H1 (cell line): ENCODE results near the gene CYB561. TPM values are rescaled to one million over a fixed set of nuclear protein-coding genes. Genes with fewer than 3 reads are reported as not detected.

ENCODE experiments used
- CTCF ChIA-PET: fragments of 300-600 bp; sonication (Branson Sonifier 250); formaldehyde crosslinking; loops from one replicate; lab custom pipeline; 2021; ENCODE audit not compliant: partially characterized antibody; lab: Charles Lee
- POLR2A ChIA-PET: fragments of 300-600 bp; sonication (Branson Sonifier 250); formaldehyde crosslinking; loops from one replicate; lab custom pipeline; 2021; ENCODE audit warnings: inconsistent platforms; ENCODE audit not compliant: partially characterized antibody; lab: Charles Lee
- DNase-seq, 2 experiments: peaks; one replicate each; pipeline versions ENCODE4 v3.0.0 to v3.0.0-alpha.2; 2010 to 2022; ENCODE audit warnings: low spot score in 2 of 2, low read depth in 1 of 2, mixed read lengths in 1 of 2
- FAIRE-seq: peaks from 2 replicates; lab custom pipeline; 2011; peaks lifted over from hg19 to GRCh38; lab: Jason Lieb, UNC
- H2AFZ ChIP-seq: 2 replicates; pipeline ENCODE4 v1.8.1; 2012; ENCODE audit warnings: low read length, inconsistent platforms
- H2AK5ac ChIP-seq: 2 replicates; pipeline ENCODE4 v1.6.1; 2013; ENCODE audit warnings: low read depth, low read length
- H2BK120ac ChIP-seq: replicated peaks from 2 replicates; pipeline ENCODE3; 2013; ENCODE audit warnings: low read depth, low read length, inconsistent platforms
- H2BK12ac ChIP-seq: 2 replicates; pipeline ENCODE4 v1.6.1; 2013; ENCODE audit warnings: low read depth, low read length
- H2BK15ac ChIP-seq: 2 replicates; pipeline ENCODE4 v1.6.1; 2013; ENCODE audit warnings: low read length
- H2BK20ac ChIP-seq: 2 replicates; pipeline ENCODE4 v1.6.1; 2013; ENCODE audit warnings: low read length
- H2BK5ac ChIP-seq: 2 replicates; pipeline ENCODE4 v1.6.1; 2013; ENCODE audit warnings: low read depth, low read length
- H3K14ac ChIP-seq: 2 replicates; pipeline ENCODE4 v1.6.1; 2013; ENCODE audit warnings: inconsistent platforms; ENCODE audit not compliant: insufficient read length
- H3K18ac ChIP-seq: 2 replicates; pipeline ENCODE4 v1.6.1; 2013; ENCODE audit warnings: low read length; ENCODE audit errors: extremely low read depth
- H3K23ac ChIP-seq: 2 replicates; pipeline ENCODE4 v1.6.1; 2013; ENCODE audit warnings: inconsistent platforms; ENCODE audit not compliant: insufficient read length
- H3K23me2 ChIP-seq: 2 replicates; pipeline ENCODE4 v1.6.1; 2013; ENCODE audit warnings: low read depth, low read length
- H3K27ac ChIP-seq: 2 replicates; pipeline ENCODE4 v1.6.1; 2011; ENCODE audit warnings: low read depth, low read length, inconsistent platforms
- H3K27me3 ChIP-seq, 4 experiments: replicated peaks in 1 of 4; 1 replicate in 1 of 4; 2 replicates in 3 of 4; pipeline versions ENCODE4 v1.6.1 to v1.8.1; 2011 to 2013; ENCODE audit warnings: low read length in 3 of 4, mild to moderate bottlenecking in 3 of 4, inconsistent platforms in 2 of 4, mixed read lengths in 2 of 4, moderate library complexity in 1 of 4; ENCODE audit not compliant: control insufficient read depth in 3 of 4, insufficient read depth in 3 of 4; ENCODE audit errors: extremely low read depth in 1 of 4
- H3K36me3 ChIP-seq, 4 experiments: 2 replicates each; pipeline versions ENCODE4 v1.6.1 to v1.8.1; 2011 to 2013; ENCODE audit warnings: mild to moderate bottlenecking in 4 of 4, low read length in 3 of 4, moderate library complexity in 2 of 4, control low read depth in 1 of 4, inconsistent platforms in 1 of 4; ENCODE audit not compliant: insufficient read depth in 4 of 4, control insufficient read depth in 2 of 4
- H3K4ac ChIP-seq: replicated peaks from 2 replicates; pipeline ENCODE3; 2013; ENCODE audit warnings: low read length, low read depth, mixed read lengths, inconsistent platforms; ENCODE audit not compliant: insufficient read length
- H3K4me1 ChIP-seq, 4 experiments: replicated peaks in 1 of 4; 1 replicate in 1 of 4; 2 replicates in 3 of 4; pipeline versions ENCODE4 v1.6.1 to v1.8.1; 2011 to 2013; ENCODE audit warnings: low read length in 3 of 4, inconsistent platforms in 2 of 4, mixed read lengths in 1 of 4; ENCODE audit not compliant: insufficient read depth in 4 of 4, control insufficient read depth in 3 of 4
- H3K4me2 ChIP-seq, 2 experiments: 2 replicates each; pipeline versions ENCODE4 v1.6.1 to v1.8.1; 2011 to 2013; ENCODE audit warnings: low read depth in 2 of 2, low read length in 2 of 2, control low read depth in 1 of 2, inconsistent platforms in 1 of 2, mild to moderate bottlenecking in 1 of 2; ENCODE audit not compliant: insufficient read depth in 1 of 2
- H3K4me3 ChIP-seq, 4 experiments: fragments of 200-600, 300-600 bp in 1 of 4; sonication (generic), shearing (Covaris generic), sonication (Bioruptor Twin) in 1 of 4; 2 replicates each; pipeline versions ENCODE4 v1.5.1 to v1.8.1; 2011 to 2016; ENCODE audit warnings: low read length in 4 of 4, low read depth in 3 of 4, control low read depth in 2 of 4, inconsistent platforms in 2 of 4, mild to moderate bottlenecking in 2 of 4, mixed read lengths in 1 of 4, moderate library complexity in 1 of 4; ENCODE audit not compliant: insufficient read depth in 2 of 4; ENCODE audit errors: extremely low read depth in 1 of 4
- H3K56ac ChIP-seq: replicated peaks from 2 replicates; pipeline ENCODE3; 2013; ENCODE audit warnings: low read depth, mild to moderate bottlenecking, mixed read lengths, low read length, inconsistent platforms; ENCODE audit not compliant: insufficient read length
- H3K79me1 ChIP-seq: 2 replicates; pipeline ENCODE4 v1.6.1; 2013; ENCODE audit warnings: low read depth, low read length, control low read depth
- H3K79me2 ChIP-seq, 2 experiments: 2 replicates each; pipeline versions ENCODE4 v1.6.1 to v1.8.1; 2012 to 2013; ENCODE audit warnings: low read length in 2 of 2, mild to moderate bottlenecking in 2 of 2, inconsistent platforms in 1 of 2; ENCODE audit not compliant: insufficient read depth in 2 of 2, control insufficient read depth in 1 of 2
- H3K9ac ChIP-seq, 4 experiments: replicated peaks in 1 of 4; 1 replicate in 1 of 4; 2 replicates in 3 of 4; pipeline versions ENCODE4 v1.6.1 to v1.8.1; 2011 to 2013; ENCODE audit warnings: low read depth in 3 of 4, low read length in 3 of 4, control low read depth in 2 of 4, mild to moderate bottlenecking in 2 of 4, moderate library complexity in 2 of 4, inconsistent platforms in 1 of 4; ENCODE audit errors: extremely low read depth in 1 of 4
- H3K9me3 ChIP-seq, 2 experiments: 2 replicates each; pipeline versions ENCODE4 v1.6.1 to v1.8.1; 2012 to 2013; ENCODE audit warnings: mild to moderate bottlenecking in 2 of 2, moderate library complexity in 2 of 2, control low read depth in 1 of 2, inconsistent platforms in 1 of 2, low read depth in 1 of 2, low read length in 1 of 2, mixed read lengths in 1 of 2; ENCODE audit not compliant: insufficient read depth in 2 of 2
- H4K20me1 ChIP-seq, 2 experiments: replicated peaks in 1 of 2; 2 replicates each; pipeline versions ENCODE3 to v1.8.1; 2011 to 2013; ENCODE audit warnings: inconsistent platforms in 2 of 2, low read length in 2 of 2, mild to moderate bottlenecking in 1 of 2; ENCODE audit not compliant: insufficient read depth in 2 of 2, control insufficient read depth in 1 of 2
- H4K5ac ChIP-seq: 2 replicates; pipeline ENCODE4 v1.6.1; 2013; ENCODE audit warnings: low read length, low read depth, mixed read lengths, inconsistent platforms; ENCODE audit not compliant: insufficient read length
- H4K8ac ChIP-seq: 2 replicates; pipeline ENCODE4 v1.8.0; 2013; ENCODE audit warnings: mild to moderate bottlenecking, moderate library complexity, low read length, inconsistent platforms; ENCODE audit not compliant: insufficient read depth; ENCODE audit errors: extremely low read depth
- H4K91ac ChIP-seq: replicated peaks from 2 replicates; pipeline ENCODE3; 2013; ENCODE audit warnings: low read length, mixed read lengths, inconsistent platforms; ENCODE audit not compliant: insufficient read length
- BCL11A ChIP-seq, 2 experiments: IDR thresholded peaks; one replicate each; pipeline ENCODE4 v1.6.1; 2011; ENCODE audit warnings: low read depth in 2 of 2, low read length in 2 of 2, mild to moderate bottlenecking in 2 of 2
- CBX8 ChIP-seq: fragments of 300-800, 300-1000 bp; sonication (generic); IDR thresholded peaks from 2 replicates; pipeline ENCODE4 v1.7.1; 2016; ENCODE audit warnings: low read depth, low read length, borderline replicate concordance
- HDAC6 ChIP-seq: IDR thresholded peaks from one replicate; pipeline ENCODE4 v1.7.1; 2012; ENCODE audit warnings: low read depth, mild to moderate bottlenecking, inconsistent platforms, low read length, moderate library complexity
- KDM4A ChIP-seq: IDR thresholded peaks from one replicate; pipeline ENCODE4 v1.7.1; 2012; ENCODE audit warnings: low read depth, mild to moderate bottlenecking, moderate library complexity, low read length, inconsistent platforms; ENCODE audit not compliant: severe bottlenecking
- POLR2AphosphoS5 ChIP-seq: IDR thresholded peaks from 2 replicates; pipeline ENCODE4 v1.6.1; 2011; ENCODE audit warnings: low read depth, low read length
- RNF2 ChIP-seq: fragments of 200-900, 300-1000 bp; sonication (generic); IDR thresholded peaks from 2 replicates; pipeline ENCODE4 v1.7.1; 2016; ENCODE audit warnings: borderline replicate concordance, low read depth, mild to moderate bottlenecking, antibody characterized with exemption, low read length; ENCODE audit not compliant: poor library complexity, severe bottlenecking; ENCODE audit errors: missing control alignments
- YY1 ChIP-seq: IDR thresholded peaks from 2 replicates; pipeline ENCODE4 v1.6.1; 2011; ENCODE audit warnings: low read depth, mild to moderate bottlenecking, low read length
- ZNF274 ChIP-seq: IDR thresholded peaks from 2 replicates; pipeline ENCODE4 v1.7.0; 2012; ENCODE audit warnings: low read length, borderline replicate concordance; ENCODE audit errors: extremely low read depth
- WGBS, 2 experiments: shearing (Covaris generic) in 1 of 2; methylation state at CpG; one replicate each; pipeline versions ENCODE4 v1.1.6 to v1.1.7; 2013 to 2015; ENCODE audit warnings: low lambda C conversion rate in 2 of 2, mixed read lengths in 2 of 2, inconsistent platforms in 1 of 2, low coverage in 1 of 2, missing lambda C conversion rate in 1 of 2; ENCODE audit not compliant: insufficient replicate concordance in 2 of 2, insufficient coverage in 1 of 2, insufficient read length in 1 of 2; ENCODE audit errors: extremely low coverage in 1 of 2, missing lambda C conversion rate in 1 of 2; 5-methylcytosine and 5-hydroxymethylcytosine counted together
- polyA plus RNA-seq, 7 experiments: library from polyadenylated mRNA; depleted of rRNA in 3 of 7; stranded (reverse) in 5 of 7; unstranded in 2 of 7; fragments of >200 nt in 5 of 7; fragments of 200-250 nt in 2 of 7; gene quantifications; 1 replicate in 5 of 7; 2 replicates in 1 of 7; 4 replicates in 1 of 7; pipeline versions ENCODE4 v1.2.1 to v1.2.3, GENCODE V29; 2011 to 2013; ENCODE audit warnings: missing spikeins in 2 of 7, mixed read lengths in 2 of 7
- total RNA-seq: library from RNA; stranded (reverse); fragmentation: NEBNext Ultra II Directional; extraction: Animal tissue kit (Norgen Biotek cat#: 25700); gene quantifications from 2 replicates; pipeline ENCODE4 v1.2.1, GENCODE V29; 2021
- TF ChIP-seq, protein P1 (sequence below): IDR thresholded peaks from 2 replicates; pipeline ENCODE4 v1.6.1; 2012; ENCODE audit warnings: inconsistent platforms
- TF ChIP-seq, protein P2 (sequence below): IDR thresholded peaks from 2 replicates; pipeline ENCODE4 v1.6.1; 2012; ENCODE audit warnings: low read length, inconsistent platforms

CYB561 gene
- total and polyA plus RNA-seq, 2 of the 8 experiments (the other 6 are each of a cell fraction or from before 2014, with no cell fraction given), result 19.7 to 23.4 TPM

DNA sequence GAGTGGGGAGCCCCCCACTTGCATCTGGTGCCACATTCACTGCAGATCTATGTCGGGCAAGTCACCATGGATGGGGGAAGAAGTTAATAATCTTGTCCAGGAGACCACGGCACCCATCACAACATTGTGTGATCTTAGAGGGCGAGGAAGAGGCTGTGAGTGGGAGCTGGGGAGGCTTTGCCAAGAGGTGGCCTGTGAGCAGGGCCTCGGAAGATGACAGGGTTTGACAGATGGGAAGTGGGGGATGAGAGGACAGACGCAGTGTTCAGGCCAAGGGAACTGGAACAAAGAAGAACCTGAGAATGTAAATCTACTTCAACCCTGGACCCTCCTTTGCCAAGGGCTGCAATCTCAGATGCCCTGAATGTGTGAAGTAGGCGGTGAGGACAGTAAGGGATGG, 43.2 kb upstream of the CYB561 start:
- no peak overlapping the region for H3K18ac ChIP-seq
- peaks cover 0 to 3% (median 0%) of the 10 kb centered on the region in 4 experiments; a peak in 1 of 7 replicates for H3K4me1 ChIP-seq
- H3K14ac ChIP-seq, result no peak overlapping the region
- no peak overlapping the region for H2AFZ ChIP-seq
- H4K91ac ChIP-seq, result no peak overlapping the region
- H3K9ac ChIP-seq, result no peak overlapping the region
- no peak overlapping the region for H3K27ac ChIP-seq
- no peak overlapping the region for H2AK5ac ChIP-seq
- H2BK15ac ChIP-seq, result no peak overlapping the region
- H3K9me3 ChIP-seq, result no peaks in the 10 kb centered on the region
- no peak overlapping the region for H4K5ac ChIP-seq
- H2BK12ac ChIP-seq, result no peak overlapping the region
- no peaks in the 10 kb centered on the region for H3K23me2 ChIP-seq
- no peaks in the 10 kb centered on the region for H4K20me1 ChIP-seq
- no peak for DNase-seq
- H3K56ac ChIP-seq, result no peak overlapping the region
- ChIA-PET CTCF (interaction anchor here (0.9 to 7.2 kb wide), 8 partner anchors 10 to 64 kb away, joined by 3 to 66 read pairs (median 5); partner anchors contain the start of gene ACE), POLR2A (interaction anchor here (1.3 to 1.5 kb wide), 2 partner anchors 8 to 13 kb away, joined by 3 read pairs; partner anchors contain the start of gene ACE)
- no peak for FAIRE-seq
- H3K23ac ChIP-seq, result no peak overlapping the region
- H2BK120ac ChIP-seq, result no peak overlapping the region
- H3K36me3 ChIP-seq, result no peaks in the 10 kb centered on the region
- H2BK20ac ChIP-seq, result no peak overlapping the region
- TF ChIP-seq, protein P1, sequence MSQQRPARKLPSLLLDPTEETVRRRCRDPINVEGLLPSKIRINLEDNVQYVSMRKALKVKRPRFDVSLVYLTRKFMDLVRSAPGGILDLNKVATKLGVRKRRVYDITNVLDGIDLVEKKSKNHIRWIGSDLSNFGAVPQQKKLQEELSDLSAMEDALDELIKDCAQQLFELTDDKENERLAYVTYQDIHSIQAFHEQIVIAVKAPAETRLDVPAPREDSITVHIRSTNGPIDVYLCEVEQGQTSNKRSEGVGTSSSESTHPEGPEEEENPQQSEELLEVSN, result no peak
- TF ChIP-seq YY1 (no peak), RNF2 (no peak), ZNF274 (no peak), POLR2AphosphoS5 (no peak), KDM4A (no peak), CBX8 (no peak), BCL11A (IDR thresholded peaks at IDR 0.05; ENCODE audit: low read depth in 2 of 2, low read length in 2 of 2) (no peak), HDAC6 (no peak)
- TF ChIP-seq, protein P2, sequence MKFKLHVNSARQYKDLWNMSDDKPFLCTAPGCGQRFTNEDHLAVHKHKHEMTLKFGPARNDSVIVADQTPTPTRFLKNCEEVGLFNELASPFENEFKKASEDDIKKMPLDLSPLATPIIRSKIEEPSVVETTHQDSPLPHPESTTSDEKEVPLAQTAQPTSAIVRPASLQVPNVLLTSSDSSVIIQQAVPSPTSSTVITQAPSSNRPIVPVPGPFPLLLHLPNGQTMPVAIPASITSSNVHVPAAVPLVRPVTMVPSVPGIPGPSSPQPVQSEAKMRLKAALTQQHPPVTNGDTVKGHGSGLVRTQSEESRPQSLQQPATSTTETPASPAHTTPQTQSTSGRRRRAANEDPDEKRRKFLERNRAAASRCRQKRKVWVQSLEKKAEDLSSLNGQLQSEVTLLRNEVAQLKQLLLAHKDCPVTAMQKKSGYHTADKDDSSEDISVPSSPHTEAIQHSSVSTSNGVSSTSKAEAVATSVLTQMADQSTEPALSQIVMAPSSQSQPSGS, result no peak
- peaks cover 0 to 4% (median 0%) of the 10 kb centered on the region in 4 experiments; a peak in 1 of 7 replicates for H3K27me3 ChIP-seq
- H3K79me2 ChIP-seq, result no peaks in the 10 kb centered on the region
- WGBS, 2 experiments, result 98% methylated on average over 6 of the region's 6 CpGs; no CpG with 5 or more reads in 1 of the 2 experiments
- no peaks in the 10 kb centered on the region for H3K79me1 ChIP-seq
- H2BK5ac ChIP-seq, result no peak overlapping the region
- H3K4me2 ChIP-seq, result no peak overlapping the region
- H4K8ac ChIP-seq, result no peak overlapping the region; the same call in 1 of the 2 replicates
- H3K4ac ChIP-seq, result no peak overlapping the region
- H3K4me3 ChIP-seq, result no peak overlapping the region
